Ammon's horn (tissue), 1 donor: ENCODE measurements around the gene OXER1.
"Not testable (repeated sequence)": the region's sequence is repeated elsewhere in the genome, so short reads cannot be mapped to it uniquely, and the experiment has no call there.

Experiments used
- DNase-seq: peaks from one replicate; pipeline ENCODE4 v3.0.0-alpha.2; 2016; ENCODE audit warnings: low spot score

Gene OXER1

DNA sequence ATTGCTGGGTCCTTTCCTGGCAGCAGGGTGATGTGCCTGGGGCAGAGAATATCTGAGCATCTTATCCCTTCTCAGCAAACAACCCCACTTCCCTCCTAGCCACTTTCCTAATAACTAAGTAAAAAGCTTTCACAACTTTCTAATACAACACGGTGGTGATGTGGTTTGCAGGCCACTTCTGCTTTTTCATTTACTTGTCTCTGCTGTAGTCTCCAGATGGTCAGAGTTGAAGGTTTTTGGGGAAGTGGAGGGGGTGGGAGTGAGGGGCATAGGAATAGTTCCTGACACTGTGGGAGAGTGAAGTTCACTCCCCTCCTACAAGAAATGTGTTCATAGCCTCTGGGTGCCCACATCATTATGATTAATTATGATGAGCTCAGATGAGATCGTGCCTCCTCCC is 11.6 kb downstream of the OXER1 start:
- peak; percentile 67 for DNase-seq

DNA sequence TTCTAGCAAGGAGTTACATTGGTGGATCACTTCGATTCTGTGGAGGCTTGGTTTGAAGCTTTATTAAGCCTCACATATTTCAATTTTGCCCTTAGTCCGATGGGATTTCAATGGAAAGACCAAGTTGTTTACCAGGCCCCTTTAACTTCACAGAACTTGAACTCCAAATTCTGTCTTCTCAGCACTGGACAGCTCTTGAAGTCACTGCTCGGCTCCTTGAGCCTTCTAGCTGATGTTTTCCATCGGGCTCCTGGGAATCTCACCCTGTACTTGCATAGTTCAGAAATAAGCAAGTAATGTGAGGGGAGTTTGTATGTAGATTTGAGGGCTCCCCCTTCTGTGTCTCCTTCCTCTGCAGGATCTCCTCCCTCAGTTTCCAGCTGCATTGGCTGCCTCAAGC is 15.1 kb downstream of the OXER1 start:
- no peak for DNase-seq

DNA sequence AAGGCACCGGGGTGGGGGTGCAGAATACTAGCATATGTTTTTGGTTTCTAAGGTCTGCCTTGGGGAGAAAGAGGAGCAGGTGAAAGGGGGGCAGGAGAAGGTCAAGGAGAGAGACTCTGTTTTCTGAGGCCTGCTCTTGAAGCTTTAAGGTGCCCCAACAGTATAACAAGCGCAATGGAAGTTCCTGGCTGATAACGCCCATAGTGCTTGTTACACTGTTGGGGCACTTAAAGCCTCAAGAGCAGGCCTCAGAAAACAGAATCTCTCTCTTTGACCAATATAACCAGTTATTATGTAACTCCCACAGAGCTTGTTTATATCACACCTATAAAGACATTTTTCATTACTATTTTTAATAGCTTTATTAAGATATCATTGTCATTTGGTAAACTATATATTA is 16.5 kb downstream of the OXER1 start:
- DNase-seq: no peak

DNA sequence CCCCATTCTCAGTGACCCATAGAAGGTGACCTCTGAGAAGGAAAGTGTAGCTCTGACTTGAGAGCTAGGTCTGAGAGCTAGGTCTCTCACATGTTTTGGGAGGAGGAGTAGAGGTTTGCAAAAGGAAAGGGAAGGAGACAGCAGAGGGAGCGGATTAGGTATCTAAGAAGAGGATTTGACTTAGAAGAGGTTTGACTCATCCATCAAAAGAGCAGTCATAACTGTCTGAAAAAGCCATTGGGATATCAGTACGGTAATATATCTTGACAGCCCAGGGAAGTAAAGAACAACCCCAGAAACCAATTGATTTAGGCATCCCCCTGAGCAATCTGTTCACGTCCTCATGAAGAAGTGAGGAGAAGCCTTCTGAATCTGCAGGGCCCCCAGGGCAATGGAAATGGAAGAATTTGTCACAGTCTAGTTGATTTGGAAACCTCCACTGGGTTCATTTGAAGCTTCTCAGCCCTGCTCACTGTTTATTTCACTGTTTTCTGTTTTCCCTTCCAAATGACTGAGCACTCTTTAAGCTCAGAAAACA is 19.3 kb downstream of the OXER1 start:
- no peak for DNase-seq

GRCh38 chr2:42743659-42743990 is 20.3 kb downstream of the OXER1 start:
- no peak for DNase-seq

DNA sequence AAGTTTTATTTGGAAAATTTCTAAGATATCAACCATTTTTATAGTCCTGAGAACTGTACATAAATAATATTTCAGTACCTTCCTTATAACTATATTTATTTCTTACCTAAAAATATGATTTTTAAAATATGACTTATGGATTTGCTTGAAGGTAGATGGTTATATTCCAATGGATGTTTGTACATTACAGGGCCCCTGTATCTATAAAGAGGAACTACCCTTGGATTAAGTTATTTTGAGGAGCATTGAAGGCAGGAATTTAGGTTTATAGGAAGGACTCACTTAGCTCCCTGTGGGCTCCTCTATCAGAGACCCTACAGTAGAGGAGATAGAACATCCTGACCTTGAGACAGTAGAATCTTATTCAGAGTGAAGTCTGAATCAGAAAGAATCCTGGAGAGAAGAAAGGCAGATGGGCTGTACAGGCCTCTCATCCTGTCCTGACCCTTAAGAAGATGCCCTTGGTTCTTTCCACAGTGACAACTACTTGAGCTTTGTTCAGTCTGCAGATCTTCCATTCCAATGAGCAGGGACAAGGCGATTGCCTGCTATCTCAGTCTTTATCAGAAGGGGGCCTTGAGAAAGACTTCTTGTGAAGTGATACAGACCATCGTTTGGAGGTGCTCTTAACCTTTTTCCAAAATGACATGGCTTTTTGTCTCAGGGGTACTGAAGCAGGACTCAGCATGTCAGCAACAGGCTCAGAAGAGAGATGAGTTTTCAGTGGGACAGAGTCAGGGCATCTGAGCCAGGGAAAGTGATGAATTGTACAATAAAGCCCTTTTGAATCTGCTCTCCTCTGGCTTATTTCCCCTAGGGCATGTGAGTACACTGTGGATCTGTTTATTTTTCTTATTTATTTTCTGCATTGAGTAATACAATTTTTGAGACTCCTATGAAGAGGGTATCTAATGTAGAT is 20.9 kb downstream of the OXER1 start:
- DNase-seq: no peak

DNA sequence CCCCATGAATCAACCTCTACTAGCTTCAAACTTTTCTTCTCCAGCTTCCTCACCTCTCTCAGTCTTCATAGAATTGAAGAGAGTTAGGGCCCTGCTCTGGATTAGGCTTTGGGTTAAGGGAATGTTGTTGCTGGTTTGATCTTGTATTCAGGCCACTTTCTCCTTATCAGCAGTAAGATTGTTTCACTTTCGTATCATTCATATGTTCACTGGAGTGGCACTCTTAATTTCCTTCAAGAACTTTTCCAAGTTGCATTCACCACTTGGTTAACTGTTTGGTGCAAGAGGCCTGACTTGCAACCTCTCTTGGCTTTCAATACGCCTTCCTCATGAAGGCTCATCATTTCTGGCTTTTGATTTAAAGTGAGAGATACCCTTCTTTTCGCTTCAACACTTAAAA is 22.8 kb downstream of the OXER1 start:
- DNase-seq: no peak

- DNase-seq: no peak
Measured at GRCh38 chr2:42736598-42737322, 27.2 kb downstream of the OXER1 start.

GRCh38 chr2:42733852-42734251 is 30.1 kb downstream of the OXER1 start:
- no peak for DNase-seq

DNA sequence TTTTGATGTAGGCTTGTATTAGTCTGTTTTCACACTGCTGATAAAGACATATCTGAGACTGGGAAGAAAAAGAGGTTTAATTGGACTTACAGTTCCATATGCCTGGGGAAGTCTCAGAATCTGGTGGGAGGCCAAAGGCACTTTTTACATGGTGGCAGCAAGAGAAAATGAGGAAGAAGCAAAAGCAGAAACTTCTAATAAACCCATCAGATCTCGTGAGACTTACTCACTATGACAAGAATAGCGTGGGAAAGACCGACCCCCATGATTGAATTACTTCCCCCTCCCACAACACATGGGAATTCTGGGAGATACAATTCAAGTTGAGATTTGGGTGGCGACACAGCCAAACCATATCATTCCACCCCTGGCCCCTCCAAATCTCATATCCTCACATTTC is 32.6 kb downstream of the OXER1 start:
- DNase-seq: not testable (repeated sequence)

DNA sequence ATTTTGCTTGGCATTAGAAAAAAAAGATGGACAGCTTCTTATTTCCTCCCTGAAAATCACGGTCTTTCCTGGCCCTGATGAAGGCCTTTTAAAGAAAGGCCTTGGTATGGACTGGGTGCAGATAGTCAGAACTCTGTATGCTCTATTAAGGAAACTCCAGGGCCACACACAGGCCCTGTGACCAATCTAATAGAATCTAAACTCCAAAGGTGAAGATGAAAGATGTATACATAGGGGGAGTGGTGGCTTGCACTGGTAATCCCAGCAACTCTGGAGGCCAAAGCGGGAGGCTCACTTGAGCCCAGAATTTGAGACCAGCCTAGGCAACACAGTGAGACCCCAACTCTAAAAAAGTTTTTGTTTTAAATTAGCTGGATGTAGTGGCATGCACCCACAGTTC is 37.3 kb downstream of the OXER1 start:
- DNase-seq: no peak

DNA sequence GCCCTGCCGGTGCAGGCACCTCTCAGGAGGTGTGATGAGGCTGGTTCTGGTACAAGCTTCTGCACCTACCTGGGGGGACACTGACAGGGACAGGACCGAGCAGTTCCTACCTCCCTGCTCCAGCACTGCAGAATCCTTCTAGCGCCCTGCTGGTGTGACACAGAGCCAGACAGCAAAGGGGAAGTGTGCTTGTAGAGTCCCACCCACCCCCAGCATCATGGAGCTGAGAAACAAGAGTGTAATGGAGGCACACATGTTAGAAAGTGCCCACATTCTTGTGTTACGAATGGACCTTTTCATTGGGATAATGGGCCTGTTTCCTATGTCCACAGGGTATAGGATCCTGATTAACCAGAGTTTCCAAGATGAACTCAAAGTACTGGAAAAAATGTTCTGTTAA is 38.3 kb downstream of the OXER1 start:
- DNase-seq: peak; percentile 40

- no peak for DNase-seq
Measured at GRCh38 chr2:42724886-42725285, 39.0 kb downstream of the OXER1 start.

GRCh38 chr2:42723465-42723864 is 40.5 kb downstream of the OXER1 start:
- DNase-seq: no peak

DNA sequence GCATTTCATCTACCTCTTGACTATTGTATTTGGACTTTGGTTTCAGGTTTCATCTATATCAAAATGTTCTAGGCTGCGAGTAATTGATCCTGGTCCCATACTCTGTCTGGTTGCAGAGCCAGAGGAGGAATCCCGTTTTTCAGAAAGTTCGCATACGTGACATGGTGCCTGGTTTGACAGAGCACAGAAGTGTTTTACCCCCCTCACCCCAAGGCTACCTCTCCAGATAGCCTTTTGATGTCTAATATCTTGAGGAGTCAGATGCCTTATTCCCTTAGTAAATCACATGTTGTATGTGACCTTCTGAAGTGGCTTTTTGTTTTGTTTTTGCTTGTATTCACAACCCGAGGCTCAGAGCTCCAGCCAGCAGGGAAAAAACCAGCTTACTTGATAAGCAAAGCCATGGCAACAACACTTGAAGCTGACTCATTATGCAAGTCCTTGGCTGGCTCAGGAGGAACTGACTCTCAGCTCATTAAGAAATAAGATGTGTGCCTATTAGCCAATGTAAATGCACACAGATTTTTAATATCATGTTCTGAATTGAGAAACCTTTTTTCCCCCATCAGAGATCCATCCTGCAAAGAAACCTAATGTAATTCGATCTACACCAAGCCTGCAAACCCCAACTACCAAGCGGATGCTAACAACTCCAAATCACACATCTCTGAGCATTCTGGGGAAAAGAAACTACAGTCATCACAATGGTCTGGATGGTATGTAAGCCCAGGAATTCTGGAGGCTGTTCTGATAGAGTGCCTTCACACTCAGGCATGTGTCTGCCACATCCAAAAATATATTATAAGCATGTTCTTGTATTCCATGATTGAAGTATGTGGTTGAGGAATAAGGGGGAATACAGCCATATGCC is 41.4 kb downstream of the OXER1 start:
- peak; percentile 78 for DNase-seq

DNA sequence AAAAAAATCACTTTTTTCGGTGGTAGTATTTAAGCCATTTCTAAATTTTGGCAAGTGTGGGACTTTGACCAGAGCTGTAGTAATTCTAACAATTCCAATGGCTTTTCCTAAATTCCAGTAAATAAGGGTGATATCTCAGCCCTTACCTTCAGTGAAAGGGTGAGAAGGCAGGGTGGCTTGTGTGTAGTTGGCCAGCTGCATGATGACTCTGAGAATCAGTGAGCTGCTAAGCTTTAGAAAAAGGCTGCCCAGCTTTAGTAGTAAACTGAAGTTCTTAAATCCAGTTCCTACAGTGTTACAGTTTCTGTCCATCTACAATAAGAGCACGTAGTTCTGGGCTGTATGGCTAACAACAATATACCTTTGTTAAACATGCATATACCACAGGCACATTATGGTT is 42.0 kb downstream of the OXER1 start:
- no peak for DNase-seq

GRCh38 chr2:42714686-42715085 is 49.2 kb downstream of the OXER1 start:
- no peak for DNase-seq

- no peak for DNase-seq
Measured at GRCh38 chr2:42713920-42714319, 50.0 kb downstream of the OXER1 start.

DNA sequence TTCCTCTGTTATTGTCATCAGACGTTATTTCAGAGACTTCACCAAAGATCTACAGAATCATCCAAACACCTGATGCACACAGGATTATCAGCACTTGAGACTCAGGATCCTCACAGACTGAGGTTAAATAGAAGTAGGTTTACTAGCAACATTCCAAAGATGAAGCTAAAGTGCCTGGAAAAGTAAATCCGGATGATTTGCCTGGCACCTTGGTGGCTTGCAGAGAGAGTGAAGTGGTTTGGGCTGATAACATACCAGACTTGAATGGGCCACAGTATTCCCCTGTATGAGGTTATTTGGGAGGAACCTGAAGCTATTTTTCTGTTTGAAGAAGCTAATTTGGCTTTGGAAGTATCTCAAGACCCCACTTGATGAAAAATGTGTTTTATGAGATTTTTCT is 51.0 kb downstream of the OXER1 start:
- no peak for DNase-seq
